Memory B cell (primary cell): ENCODE data around the gene GALNT12.

ENCODE experiments used
- ATAC-seq: fragments of 150-1000 bp; cut with Tn5 transposase; 2 replicates; pipeline ENCODE4 v1.10.0; 2021; ENCODE audit warnings: low read depth, mild to moderate bottlenecking, moderate library complexity
- DNase-seq, 2 donors: peaks; one replicate each; pipeline ENCODE4 v3.0.0; 2022; ENCODE audit warnings: low spot score in 2 of 2
- H3K27ac Mint-ChIP-seq: one replicate; pipeline ENCODE4 v1.8.0; 2022; ENCODE audit warnings: mild to moderate bottlenecking, moderate library complexity, mixed read lengths
- H3K27me3 Mint-ChIP-seq: one replicate; pipeline ENCODE4 v1.8.0; 2022; ENCODE audit warnings: mixed read lengths
- H3K36me3 Mint-ChIP-seq: one replicate; pipeline ENCODE4 v1.8.0; 2022; ENCODE audit warnings: mild to moderate bottlenecking, mixed read lengths
- H3K4me1 Mint-ChIP-seq: one replicate; pipeline ENCODE4 v1.8.0; 2022; ENCODE audit warnings: mixed read lengths
- H3K4me3 Mint-ChIP-seq: one replicate; pipeline ENCODE4 v1.8.0; 2022; ENCODE audit warnings: mild to moderate bottlenecking, moderate library complexity, mixed read lengths
- H3K9me3 Mint-ChIP-seq: one replicate; pipeline ENCODE4 v1.8.0; 2022; ENCODE audit warnings: mixed read lengths

GALNT12 gene

DNA sequence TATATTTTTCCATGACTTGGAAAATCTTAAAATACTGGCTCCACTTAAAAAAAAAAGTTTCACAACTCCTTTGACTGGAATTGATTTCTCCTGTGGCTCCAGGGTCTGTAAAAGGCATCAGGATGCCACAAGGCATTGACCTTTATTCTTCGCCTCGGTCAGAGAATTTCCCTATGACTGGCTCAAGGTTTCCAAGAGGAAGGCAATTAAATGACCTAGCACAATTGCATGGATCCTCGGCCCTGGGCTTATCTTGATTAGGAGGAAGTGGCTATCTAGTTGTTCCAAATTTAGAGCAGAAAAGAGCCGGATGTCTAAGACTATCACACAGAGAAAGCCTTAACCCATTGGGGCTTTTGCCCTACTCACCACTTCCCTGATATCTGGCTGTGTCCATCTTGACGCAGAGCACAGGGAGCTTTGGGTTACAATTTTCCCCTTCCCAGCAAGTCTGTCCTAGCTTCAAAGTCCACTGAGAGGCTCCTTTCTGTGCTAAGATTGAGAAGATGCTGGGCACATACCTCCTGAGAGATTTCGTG, 79.3 kb downstream of the GALNT12 start:
- H3K4me3 Mint-ChIP-seq: no peak overlapping the region
- DNase-seq: no peak
- no peaks in the 10 kb centered on the region for H3K4me1 Mint-ChIP-seq
- H3K27ac Mint-ChIP-seq: no peak overlapping the region
- H3K9me3 Mint-ChIP-seq: no peaks in the 10 kb centered on the region
- ATAC-seq: no peak
- peaks cover 16% of the 10 kb centered on the region for H3K27me3 Mint-ChIP-seq
- H3K36me3 Mint-ChIP-seq: peaks cover 1% of the 10 kb centered on the region

DNA sequence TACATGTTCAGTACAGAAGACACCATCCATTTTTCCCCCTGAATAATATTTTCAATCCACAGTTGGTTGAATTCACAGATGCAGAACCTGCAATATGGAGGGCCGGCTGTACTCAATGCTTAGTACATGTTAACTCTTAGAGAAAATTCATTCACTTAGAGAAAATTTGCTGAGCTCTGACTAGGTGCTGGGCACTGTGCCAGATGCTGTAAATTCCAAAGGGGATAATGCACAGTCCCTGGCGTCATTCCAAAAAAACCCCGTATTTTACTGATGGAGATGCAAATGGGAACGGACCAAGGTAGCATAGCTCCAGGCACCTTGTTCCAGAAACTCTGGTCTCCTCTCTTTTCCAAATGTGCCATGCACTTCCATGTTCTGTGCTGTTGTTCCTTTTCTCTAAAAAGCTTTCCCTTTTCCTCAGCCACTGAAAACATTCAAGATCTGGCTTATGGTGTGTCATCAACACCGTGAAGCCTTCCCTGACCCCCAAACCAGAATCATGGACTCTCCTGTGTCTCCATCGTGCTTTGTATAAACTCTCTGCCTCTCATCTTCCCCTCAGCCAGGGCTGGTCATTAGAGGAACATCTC, 80.5 kb downstream of the GALNT12 start:
- H3K27me3 Mint-ChIP-seq: peaks cover 16% of the 10 kb centered on the region
- no peak overlapping the region for H3K4me3 Mint-ChIP-seq
- DNase-seq (no peak), ATAC-seq (no peak)
- peaks cover 1% of the 10 kb centered on the region for H3K36me3 Mint-ChIP-seq
- no peaks in the 10 kb centered on the region for H3K4me1 Mint-ChIP-seq
- H3K27ac Mint-ChIP-seq: no peak overlapping the region
- no peaks in the 10 kb centered on the region for H3K9me3 Mint-ChIP-seq

DNA sequence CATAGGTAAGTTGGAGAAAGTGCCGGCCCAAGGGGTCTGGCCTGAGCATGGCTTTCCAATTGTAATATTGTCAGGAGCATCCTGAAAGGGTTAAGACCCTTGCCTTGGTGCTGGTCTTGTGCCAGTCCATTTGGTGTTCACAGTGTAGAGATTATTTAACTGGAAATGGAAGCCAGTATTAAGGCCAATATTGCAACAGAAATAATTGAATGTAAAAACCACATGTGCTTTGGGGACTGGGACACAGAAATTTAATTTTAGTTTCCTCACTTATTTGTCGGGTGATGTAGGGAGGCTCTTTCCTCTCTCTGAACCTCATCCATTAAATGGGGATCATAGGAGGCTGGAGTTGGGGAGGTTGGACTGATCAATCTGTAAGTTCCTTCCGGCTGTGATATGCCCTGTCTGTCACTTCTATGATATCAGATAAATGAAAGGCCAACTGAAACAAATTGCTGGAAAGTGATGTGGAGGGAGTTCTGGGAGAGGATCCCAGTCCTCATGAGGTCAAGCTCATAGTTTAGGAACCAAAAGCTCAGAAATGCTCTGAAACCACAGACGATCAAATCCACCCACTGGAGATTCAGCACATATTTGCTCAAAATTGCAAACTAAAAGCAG, 81.4 kb downstream of the GALNT12 start:
- Mint-ChIP-seq H3K9me3 (no peaks in the 10 kb centered on the region), H3K27ac (no peak overlapping the region), H3K27me3 (peaks cover 13% of the 10 kb centered on the region), H3K36me3 (peaks cover 1% of the 10 kb centered on the region), H3K4me3 (no peak overlapping the region), H3K4me1 (no peaks in the 10 kb centered on the region)
- ATAC-seq: no peak
- DNase-seq: no peak

GRCh38 chr9:98890256-98890655, 82.8 kb downstream of the GALNT12 start:
- DNase-seq: no peak
- Mint-ChIP-seq H3K4me3 (no peak overlapping the region), H3K9me3 (no peaks in the 10 kb centered on the region), H3K4me1 (no peaks in the 10 kb centered on the region), H3K36me3 (peaks cover under 1% of the 10 kb centered on the region), H3K27me3 (peaks cover 13% of the 10 kb centered on the region), H3K27ac (no peak overlapping the region)
- ATAC-seq: no peak

GRCh38 chr9:98892288-98892687, 84.8 kb downstream of the GALNT12 start:
- peaks cover 2% of the 10 kb centered on the region for H3K36me3 Mint-ChIP-seq
- H3K4me1 Mint-ChIP-seq: no peaks in the 10 kb centered on the region
- H3K27me3 Mint-ChIP-seq: peaks cover 16% of the 10 kb centered on the region
- ATAC-seq (no peak), DNase-seq (no peak)
- no peak overlapping the region for H3K27ac Mint-ChIP-seq
- H3K9me3 Mint-ChIP-seq: peaks cover 4% of the 10 kb centered on the region
- no peak overlapping the region for H3K4me3 Mint-ChIP-seq

- Mint-ChIP-seq H3K36me3 (peaks cover 2% of the 10 kb centered on the region), H3K9me3 (peaks cover 5% of the 10 kb centered on the region), H3K4me3 (no peak overlapping the region), H3K27ac (no peak overlapping the region), H3K4me1 (no peaks in the 10 kb centered on the region), H3K27me3 (peaks cover 17% of the 10 kb centered on the region)
- ATAC-seq (no peak), DNase-seq (no peak)
Observed at GRCh38 chr9:98892690-98893089, 85.2 kb downstream of the GALNT12 start.

DNA sequence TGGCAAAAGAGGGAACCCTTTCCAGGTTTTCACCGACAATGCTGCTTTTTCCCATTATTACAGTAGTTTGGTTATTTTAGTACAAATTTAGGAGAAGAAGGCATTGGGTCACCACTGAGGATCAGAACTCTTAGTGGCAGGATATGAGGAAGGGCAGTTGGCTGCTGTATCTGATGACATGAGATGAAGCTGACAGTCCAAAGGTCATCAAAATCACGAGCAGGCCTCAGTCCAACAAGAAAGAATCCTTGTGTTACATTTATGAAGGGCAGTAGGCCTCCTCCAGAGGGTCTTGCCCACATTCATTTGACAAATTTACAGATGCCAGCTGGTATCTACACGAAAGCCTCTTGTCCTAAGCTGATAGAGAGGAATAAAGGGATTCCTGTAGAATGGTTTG, 86.7 kb downstream of the GALNT12 start:
- H3K36me3 Mint-ChIP-seq: peaks cover 2% of the 10 kb centered on the region

DNA sequence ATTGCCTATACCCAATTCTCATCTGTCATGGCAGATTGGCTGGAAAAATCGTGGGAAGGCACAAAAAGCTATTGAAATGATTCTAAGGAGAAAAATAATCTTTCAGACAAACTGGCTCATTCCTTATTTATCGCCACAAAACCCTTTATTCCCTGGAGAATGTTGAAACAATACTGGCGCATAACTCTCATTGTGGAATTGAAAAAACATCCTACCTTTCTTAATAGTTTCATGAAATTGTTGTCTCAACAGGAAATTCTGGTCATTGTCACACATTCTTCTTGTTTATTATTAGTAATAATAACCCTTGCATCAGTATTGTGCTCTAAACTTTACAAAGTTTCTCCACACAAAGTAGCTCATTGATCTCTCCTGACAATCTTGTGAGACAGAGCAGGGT, 87.3 kb downstream of the GALNT12 start:
- Mint-ChIP-seq H3K4me3 (no peak overlapping the region), H3K27me3 (peaks cover 15% of the 10 kb centered on the region), H3K36me3 (peaks cover 2% of the 10 kb centered on the region), H3K27ac (no peak overlapping the region), H3K9me3 (peaks cover 5% of the 10 kb centered on the region), H3K4me1 (peaks cover 3% of the 10 kb centered on the region)
- ATAC-seq (no peak), DNase-seq (no peak)

More for the DNA sequence above, 86.7 kb downstream of the GALNT12 start:
- H3K27ac Mint-ChIP-seq: no peak overlapping the region
- DNase-seq (no peak), ATAC-seq (no peak)
- peaks cover 5% of the 10 kb centered on the region for H3K9me3 Mint-ChIP-seq
- no peaks in the 10 kb centered on the region for H3K4me1 Mint-ChIP-seq
- H3K27me3 Mint-ChIP-seq: peaks cover 12% of the 10 kb centered on the region
- H3K4me3 Mint-ChIP-seq: no peak overlapping the region

DNA sequence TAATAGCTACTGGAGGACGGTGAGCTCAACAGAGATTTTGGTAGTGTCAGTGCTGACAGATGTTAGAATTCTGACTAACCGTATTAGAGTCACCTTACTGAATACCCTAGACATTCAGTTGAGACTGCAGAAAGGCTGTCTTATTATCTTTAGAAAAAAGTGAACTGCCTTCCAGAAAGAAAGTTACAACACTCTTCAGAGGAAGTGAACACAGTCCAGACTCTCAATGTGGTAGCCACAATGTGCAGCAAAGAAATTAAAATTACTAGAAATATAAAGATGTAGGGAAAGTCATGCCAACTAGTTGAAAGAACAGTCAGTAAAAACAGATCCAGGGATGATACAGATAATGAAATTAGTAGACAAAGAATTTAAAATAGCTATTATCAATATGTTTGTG, 89.2 kb downstream of the GALNT12 start:
- peaks cover 5% of the 10 kb centered on the region for H3K9me3 Mint-ChIP-seq
- H3K27me3 Mint-ChIP-seq: peaks cover 17% of the 10 kb centered on the region
- peaks cover 3% of the 10 kb centered on the region for H3K4me1 Mint-ChIP-seq
- H3K27ac Mint-ChIP-seq: no peak overlapping the region
- ATAC-seq (no peak), DNase-seq (no peak)
- peaks cover 2% of the 10 kb centered on the region for H3K36me3 Mint-ChIP-seq
- H3K4me3 Mint-ChIP-seq: no peak overlapping the region

DNA sequence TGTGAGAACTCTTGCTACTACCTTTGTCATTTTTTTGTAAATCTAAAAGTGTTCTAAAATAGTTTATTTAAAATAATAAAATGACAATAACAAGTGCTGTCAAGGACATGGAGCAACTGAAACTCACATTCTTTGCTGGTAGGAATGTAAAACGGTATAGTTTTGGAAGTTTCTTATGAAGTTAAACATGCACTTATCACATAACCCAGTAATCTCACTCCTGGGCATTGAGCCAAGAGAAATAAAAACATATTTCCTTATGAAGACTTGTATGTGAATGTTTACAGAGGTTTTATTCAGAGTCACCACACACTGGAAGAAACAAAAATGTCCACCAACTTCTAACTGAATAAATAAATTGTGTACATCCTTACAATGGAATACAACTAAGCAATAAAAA, 90.3 kb downstream of the GALNT12 start:
- Mint-ChIP-seq H3K27ac (no peak overlapping the region), H3K27me3 (peaks cover 18% of the 10 kb centered on the region), H3K36me3 (peaks cover 2% of the 10 kb centered on the region), H3K4me3 (no peak overlapping the region), H3K4me1 (peaks cover 3% of the 10 kb centered on the region), H3K9me3 (peaks cover 5% of the 10 kb centered on the region)
- no peak for DNase-seq
- ATAC-seq: no peak

GRCh38 chr9:98899408-98900056, 92.1 kb downstream of the GALNT12 start:
- H3K4me3 Mint-ChIP-seq: no peak overlapping the region
- peaks cover 2% of the 10 kb centered on the region for H3K36me3 Mint-ChIP-seq
- peaks cover 5% of the 10 kb centered on the region for H3K9me3 Mint-ChIP-seq
- peaks cover 3% of the 10 kb centered on the region for H3K4me1 Mint-ChIP-seq
- DNase-seq (no peak), ATAC-seq (no peak)
- H3K27me3 Mint-ChIP-seq: peaks cover 20% of the 10 kb centered on the region
- H3K27ac Mint-ChIP-seq: no peak overlapping the region
